H1 (cell line): ENCODE measurements around the gene PCDHGA2. TPM values are rescaled to one million over a fixed set of nuclear protein-coding genes. Genes with fewer than 3 reads are reported as not detected.

ENCODE experiments used
- CTCF ChIA-PET: fragments of 300-600 bp; sonication (Branson Sonifier 250); formaldehyde crosslinking; loops from one replicate; lab custom pipeline; 2021; ENCODE audit not compliant: partially characterized antibody; lab: Charles Lee
- POLR2A ChIA-PET: fragments of 300-600 bp; sonication (Branson Sonifier 250); formaldehyde crosslinking; loops from one replicate; lab custom pipeline; 2021; ENCODE audit warnings: inconsistent platforms; ENCODE audit not compliant: partially characterized antibody; lab: Charles Lee
- DNase-seq, 2 experiments: peaks; one replicate each; pipeline versions ENCODE4 v3.0.0 to v3.0.0-alpha.2; 2010 to 2022; ENCODE audit warnings: low spot score in 2 of 2, low read depth in 1 of 2, mixed read lengths in 1 of 2
- FAIRE-seq: peaks from 2 replicates; lab custom pipeline; 2011; peaks lifted over from hg19 to GRCh38; lab: Jason Lieb, UNC
- H2AFZ ChIP-seq: 2 replicates; pipeline ENCODE4 v1.8.1; 2012; ENCODE audit warnings: low read length, inconsistent platforms
- H2AK5ac ChIP-seq: 2 replicates; pipeline ENCODE4 v1.6.1; 2013; ENCODE audit warnings: low read depth, low read length
- H2BK120ac ChIP-seq: replicated peaks from 2 replicates; pipeline ENCODE3; 2013; ENCODE audit warnings: low read depth, low read length, inconsistent platforms
- H2BK12ac ChIP-seq: 2 replicates; pipeline ENCODE4 v1.6.1; 2013; ENCODE audit warnings: low read depth, low read length
- H2BK15ac ChIP-seq: 2 replicates; pipeline ENCODE4 v1.6.1; 2013; ENCODE audit warnings: low read length
- H2BK20ac ChIP-seq: 2 replicates; pipeline ENCODE4 v1.6.1; 2013; ENCODE audit warnings: low read length
- H2BK5ac ChIP-seq: 2 replicates; pipeline ENCODE4 v1.6.1; 2013; ENCODE audit warnings: low read depth, low read length
- H3K14ac ChIP-seq: 2 replicates; pipeline ENCODE4 v1.6.1; 2013; ENCODE audit warnings: inconsistent platforms; ENCODE audit not compliant: insufficient read length
- H3K18ac ChIP-seq: 2 replicates; pipeline ENCODE4 v1.6.1; 2013; ENCODE audit warnings: low read length; ENCODE audit errors: extremely low read depth
- H3K23ac ChIP-seq: 2 replicates; pipeline ENCODE4 v1.6.1; 2013; ENCODE audit warnings: inconsistent platforms; ENCODE audit not compliant: insufficient read length
- H3K23me2 ChIP-seq: 2 replicates; pipeline ENCODE4 v1.6.1; 2013; ENCODE audit warnings: low read depth, low read length
- H3K27ac ChIP-seq: 2 replicates; pipeline ENCODE4 v1.6.1; 2011; ENCODE audit warnings: low read depth, low read length, inconsistent platforms
- H3K27me3 ChIP-seq, 4 experiments: replicated peaks in 1 of 4; 1 replicate in 1 of 4; 2 replicates in 3 of 4; pipeline versions ENCODE4 v1.6.1 to v1.8.1; 2011 to 2013; ENCODE audit warnings: low read length in 3 of 4, mild to moderate bottlenecking in 3 of 4, inconsistent platforms in 2 of 4, mixed read lengths in 2 of 4, moderate library complexity in 1 of 4; ENCODE audit not compliant: control insufficient read depth in 3 of 4, insufficient read depth in 3 of 4; ENCODE audit errors: extremely low read depth in 1 of 4
- H3K36me3 ChIP-seq, 4 experiments: 2 replicates each; pipeline versions ENCODE4 v1.6.1 to v1.8.1; 2011 to 2013; ENCODE audit warnings: mild to moderate bottlenecking in 4 of 4, low read length in 3 of 4, moderate library complexity in 2 of 4, control low read depth in 1 of 4, inconsistent platforms in 1 of 4; ENCODE audit not compliant: insufficient read depth in 4 of 4, control insufficient read depth in 2 of 4
- H3K4ac ChIP-seq: replicated peaks from 2 replicates; pipeline ENCODE3; 2013; ENCODE audit warnings: low read length, low read depth, mixed read lengths, inconsistent platforms; ENCODE audit not compliant: insufficient read length
- H3K4me1 ChIP-seq, 4 experiments: replicated peaks in 1 of 4; 1 replicate in 1 of 4; 2 replicates in 3 of 4; pipeline versions ENCODE4 v1.6.1 to v1.8.1; 2011 to 2013; ENCODE audit warnings: low read length in 3 of 4, inconsistent platforms in 2 of 4, mixed read lengths in 1 of 4; ENCODE audit not compliant: insufficient read depth in 4 of 4, control insufficient read depth in 3 of 4
- H3K4me2 ChIP-seq, 2 experiments: 2 replicates each; pipeline versions ENCODE4 v1.6.1 to v1.8.1; 2011 to 2013; ENCODE audit warnings: low read depth in 2 of 2, low read length in 2 of 2, control low read depth in 1 of 2, inconsistent platforms in 1 of 2, mild to moderate bottlenecking in 1 of 2; ENCODE audit not compliant: insufficient read depth in 1 of 2
- H3K4me3 ChIP-seq, 4 experiments: fragments of 200-600, 300-600 bp in 1 of 4; sonication (generic), shearing (Covaris generic), sonication (Bioruptor Twin) in 1 of 4; 2 replicates each; pipeline versions ENCODE4 v1.5.1 to v1.8.1; 2011 to 2016; ENCODE audit warnings: low read length in 4 of 4, low read depth in 3 of 4, control low read depth in 2 of 4, inconsistent platforms in 2 of 4, mild to moderate bottlenecking in 2 of 4, mixed read lengths in 1 of 4, moderate library complexity in 1 of 4; ENCODE audit not compliant: insufficient read depth in 2 of 4; ENCODE audit errors: extremely low read depth in 1 of 4
- H3K56ac ChIP-seq: replicated peaks from 2 replicates; pipeline ENCODE3; 2013; ENCODE audit warnings: low read depth, mild to moderate bottlenecking, mixed read lengths, low read length, inconsistent platforms; ENCODE audit not compliant: insufficient read length
- H3K79me1 ChIP-seq: 2 replicates; pipeline ENCODE4 v1.6.1; 2013; ENCODE audit warnings: low read depth, low read length, control low read depth
- H3K79me2 ChIP-seq, 2 experiments: 2 replicates each; pipeline versions ENCODE4 v1.6.1 to v1.8.1; 2012 to 2013; ENCODE audit warnings: low read length in 2 of 2, mild to moderate bottlenecking in 2 of 2, inconsistent platforms in 1 of 2; ENCODE audit not compliant: insufficient read depth in 2 of 2, control insufficient read depth in 1 of 2
- H3K9ac ChIP-seq, 4 experiments: replicated peaks in 1 of 4; 1 replicate in 1 of 4; 2 replicates in 3 of 4; pipeline versions ENCODE4 v1.6.1 to v1.8.1; 2011 to 2013; ENCODE audit warnings: low read depth in 3 of 4, low read length in 3 of 4, control low read depth in 2 of 4, mild to moderate bottlenecking in 2 of 4, moderate library complexity in 2 of 4, inconsistent platforms in 1 of 4; ENCODE audit errors: extremely low read depth in 1 of 4
- H3K9me3 ChIP-seq, 2 experiments: 2 replicates each; pipeline versions ENCODE4 v1.6.1 to v1.8.1; 2012 to 2013; ENCODE audit warnings: mild to moderate bottlenecking in 2 of 2, moderate library complexity in 2 of 2, control low read depth in 1 of 2, inconsistent platforms in 1 of 2, low read depth in 1 of 2, low read length in 1 of 2, mixed read lengths in 1 of 2; ENCODE audit not compliant: insufficient read depth in 2 of 2
- H4K20me1 ChIP-seq, 2 experiments: replicated peaks in 1 of 2; 2 replicates each; pipeline versions ENCODE3 to v1.8.1; 2011 to 2013; ENCODE audit warnings: inconsistent platforms in 2 of 2, low read length in 2 of 2, mild to moderate bottlenecking in 1 of 2; ENCODE audit not compliant: insufficient read depth in 2 of 2, control insufficient read depth in 1 of 2
- H4K5ac ChIP-seq: 2 replicates; pipeline ENCODE4 v1.6.1; 2013; ENCODE audit warnings: low read length, low read depth, mixed read lengths, inconsistent platforms; ENCODE audit not compliant: insufficient read length
- H4K8ac ChIP-seq: 2 replicates; pipeline ENCODE4 v1.8.0; 2013; ENCODE audit warnings: mild to moderate bottlenecking, moderate library complexity, low read length, inconsistent platforms; ENCODE audit not compliant: insufficient read depth; ENCODE audit errors: extremely low read depth
- H4K91ac ChIP-seq: replicated peaks from 2 replicates; pipeline ENCODE3; 2013; ENCODE audit warnings: low read length, mixed read lengths, inconsistent platforms; ENCODE audit not compliant: insufficient read length
- BRCA1 ChIP-seq: IDR thresholded peaks from 2 replicates; pipeline ENCODE4 v1.6.1; 2012; ENCODE audit warnings: low read depth, low read length, improper control_type of control experiment
- CEBPB ChIP-seq: IDR thresholded peaks from 2 replicates; pipeline ENCODE4 v1.6.1; 2012; ENCODE audit warnings: low read depth, low read length
- CTCF ChIP-seq, 3 experiments: IDR thresholded peaks; 1 replicate in 2 of 3; 2 replicates in 1 of 3; pipeline versions ENCODE4 v1.5.1 to v1.6.1; 2011; ENCODE audit warnings: low read length in 3 of 3, mild to moderate bottlenecking in 3 of 3, inconsistent platforms in 2 of 3, low read depth in 1 of 3, moderate library complexity in 1 of 3; ENCODE audit not compliant: insufficient read depth in 1 of 3; ENCODE audit errors: control extremely low read depth in 1 of 3
- RAD21 ChIP-seq, 2 experiments: IDR thresholded peaks in 1 of 2; conservative IDR thresholded peaks in 1 of 2; 2 replicates each; pipeline ENCODE4 v1.6.1; 2011; ENCODE audit warnings: low read depth in 2 of 2, low read length in 2 of 2, improper control_type of control experiment in 1 of 2, inconsistent platforms in 1 of 2, mild to moderate bottlenecking in 1 of 2, moderate library complexity in 1 of 2
- RBBP5 ChIP-seq: IDR thresholded peaks from 2 replicates; pipeline ENCODE4 v1.7.1; 2012; ENCODE audit warnings: low read depth, mild to moderate bottlenecking, inconsistent platforms, low read length, moderate library complexity, borderline replicate concordance
- RNF2 ChIP-seq: fragments of 200-900, 300-1000 bp; sonication (generic); IDR thresholded peaks from 2 replicates; pipeline ENCODE4 v1.7.1; 2016; ENCODE audit warnings: borderline replicate concordance, low read depth, mild to moderate bottlenecking, antibody characterized with exemption, low read length; ENCODE audit not compliant: poor library complexity, severe bottlenecking; ENCODE audit errors: missing control alignments
- WGBS, 2 experiments: shearing (Covaris generic) in 1 of 2; methylation state at CpG; one replicate each; pipeline versions ENCODE4 v1.1.6 to v1.1.7; 2013 to 2015; ENCODE audit warnings: low lambda C conversion rate in 2 of 2, mixed read lengths in 2 of 2, inconsistent platforms in 1 of 2, low coverage in 1 of 2, missing lambda C conversion rate in 1 of 2; ENCODE audit not compliant: insufficient replicate concordance in 2 of 2, insufficient coverage in 1 of 2, insufficient read length in 1 of 2; ENCODE audit errors: extremely low coverage in 1 of 2, missing lambda C conversion rate in 1 of 2; 5-methylcytosine and 5-hydroxymethylcytosine counted together
- polyA plus RNA-seq, 7 experiments: library from polyadenylated mRNA; depleted of rRNA in 3 of 7; stranded (reverse) in 5 of 7; unstranded in 2 of 7; fragments of >200 nt in 5 of 7; fragments of 200-250 nt in 2 of 7; gene quantifications; 1 replicate in 5 of 7; 2 replicates in 1 of 7; 4 replicates in 1 of 7; pipeline versions ENCODE4 v1.2.1 to v1.2.3, GENCODE V29; 2011 to 2013; ENCODE audit warnings: missing spikeins in 2 of 7, mixed read lengths in 2 of 7
- total RNA-seq: library from RNA; stranded (reverse); fragmentation: NEBNext Ultra II Directional; extraction: Animal tissue kit (Norgen Biotek cat#: 25700); gene quantifications from 2 replicates; pipeline ENCODE4 v1.2.1, GENCODE V29; 2021

The PCDHGA2 gene
- total and polyA plus RNA-seq, 2 of the 8 experiments (the other 6 are each of a cell fraction or from before 2014, with no cell fraction given): 0.32 to 0.39 TPM

GRCh38 chr5:141330299-141331080 is 8.1 kb upstream of the PCDHGA2 start, which contains the start of gene PCDHGA1:
Gene PCDHGA1 (plus strand): TSS chr5:141330514.
- 92% methylated on average over 21 of the region's 21 CpGs; no CpG with 5 or more reads in 1 of the 2 experiments for WGBS, 2 experiments
- no peak within 1 kb of the TSS for H4K91ac ChIP-seq
- no peak within 1 kb of the TSS for H2BK5ac ChIP-seq
- H3K9ac ChIP-seq: no peak within 1 kb of the TSS
- no peak within 1 kb of the TSS for H3K14ac ChIP-seq
- H2BK20ac ChIP-seq: no peak within 1 kb of the TSS
- H3K79me1 ChIP-seq: no peaks in the 10 kb centered on the region
- 0 out of 2 replicates have a peak, but pooled peaks cover 1% of the 10 kb centered on the region for H3K23me2 ChIP-seq
- no peak within 1 kb of the TSS for H2BK120ac ChIP-seq
- CTCF ChIA-PET: interaction anchor here (0.6 to 5.0 kb wide), 36 partner anchors 8 to 234 kb away, joined by 3 to 40 read pairs (median 4); partner anchors contain the start of genes PCDHB10, PCDHB15, PCDHB4 and PCDHB5
- no peak within 1 kb of the TSS for H2BK15ac ChIP-seq
- H3K27me3 ChIP-seq: no peaks in the 10 kb centered on the region
- no peak within 1 kb of the TSS for H2AFZ ChIP-seq
- FAIRE-seq: no peak
- no peak within 1 kb of the TSS for H2BK12ac ChIP-seq
- H3K4me2 ChIP-seq: no peak within 1 kb of the TSS
- DNase-seq: no peak
- no peaks in the 10 kb centered on the region for H4K20me1 ChIP-seq
- H3K23ac ChIP-seq: no peak within 1 kb of the TSS
- no peak within 1 kb of the TSS for H3K4ac ChIP-seq
- no peak within 1 kb of the TSS for H2AK5ac ChIP-seq
- POLR2A ChIA-PET: interaction anchor here (1.0 to 3.8 kb wide), 3 partner anchors 9 to 15 kb away, joined by 3 to 18 read pairs (median 4); partner anchors contain the start of gene TAF7
- H3K79me2 ChIP-seq: no peaks in the 10 kb centered on the region
- peaks cover 22 to 37% of the 10 kb centered on the region in 2 experiments for H3K9me3 ChIP-seq
- TF ChIP-seq RBBP5 (no peak), BRCA1 (no peak), RNF2 (no peak), CTCF (IDR thresholded peaks at IDR 0.05; ENCODE audit: control extremely low read depth in 1 of 3, insufficient read depth in 1 of 3, low read depth in 1 of 3, low read length in 3 of 3) (peak in 2 of 3 experiments; percentile 17 to 25; a peak in 2 of 4 replicates), RAD21 (IDR thresholded peaks at IDR 0.05 in 1 of 2, conservative IDR thresholded peaks at IDR 0.05 in 1 of 2; ENCODE audit: low read depth in 2 of 2, low read length in 2 of 2) (peak; percentile 7 to 29; a peak in 2 of 4 replicates), CEBPB (no peak)
- no peak within 1 kb of the TSS for H3K56ac ChIP-seq
- no peak within 1 kb of the TSS for H3K27ac ChIP-seq
- H4K8ac ChIP-seq: no peak within 1 kb of the TSS
- H4K5ac ChIP-seq: no peak within 1 kb of the TSS
- H3K4me3 ChIP-seq: no peak within 1 kb of the TSS
- H3K4me1 ChIP-seq: no peaks in the 10 kb centered on the region
- H3K36me3 ChIP-seq: no peaks in the 10 kb centered on the region; a peak in 1 of 8 replicates
- no peak within 1 kb of the TSS for H3K18ac ChIP-seq
